Loucy (cell line): ENCODE measurements around the gene ZNF221.

Source experiments
- H2AFZ ChIP-seq: fragments of 200-600 bp; sonication (generic); 2 replicates; pipeline ENCODE4 v1.6.0; 2016; ENCODE audit warnings: antibody characterized with exemption, mild to moderate bottlenecking, low read length, moderate library complexity
- H3F3A ChIP-seq: fragments of 200-600 bp; 2 replicates; pipeline ENCODE4 v1.6.0; 2016; ENCODE audit warnings: antibody characterized with exemption, low read depth, mild to moderate bottlenecking
- H3K27me3 ChIP-seq: fragments of 200-600 bp; sonication (generic); 2 replicates; pipeline ENCODE4 v1.6.1; 2014; ENCODE audit warnings: low read length, mild to moderate bottlenecking; ENCODE audit not compliant: insufficient read depth, poor library complexity, severe bottlenecking
- H3K36me3 ChIP-seq: fragments of 200-600 bp; sonication (generic); 2 replicates; pipeline ENCODE4 v1.6.1; 2016; ENCODE audit warnings: low read length; ENCODE audit not compliant: insufficient read depth
- H3K4me1 ChIP-seq: fragments of 200-600 bp; sonication (generic); 2 replicates; pipeline ENCODE4 v1.5.1; 2014; ENCODE audit warnings: low read length, mild to moderate bottlenecking; ENCODE audit not compliant: insufficient read depth, poor library complexity, severe bottlenecking
- H3K4me2 ChIP-seq: fragments of 200-600 bp; sonication (generic); 2 replicates; pipeline ENCODE4 v1.6.0; 2014; ENCODE audit warnings: antibody characterized with exemption, low read length, low read depth, mild to moderate bottlenecking; ENCODE audit not compliant: poor library complexity, severe bottlenecking
- H3K4me3 ChIP-seq: fragments of 200-600 bp; sonication (generic); 2 replicates; pipeline ENCODE4 v1.5.1; 2014; ENCODE audit warnings: low read length, mild to moderate bottlenecking, mixed read lengths; ENCODE audit not compliant: poor library complexity, severe bottlenecking
- H3K79me2 ChIP-seq: fragments of 200-600 bp; sonication (generic); 2 replicates; pipeline ENCODE4 v1.6.1; 2014; ENCODE audit warnings: low read length; ENCODE audit not compliant: insufficient read depth
- H3K9ac ChIP-seq: fragments of 200-600 bp; sonication (generic); 2 replicates; pipeline ENCODE4 v1.6.0; 2014; ENCODE audit warnings: mild to moderate bottlenecking, low read depth, low read length, moderate library complexity; ENCODE audit not compliant: poor library complexity, severe bottlenecking
- H3K9me2 ChIP-seq: fragments of 200-600 bp; sonication (generic); replicated peaks from 2 replicates; pipeline ENCODE4 v1.6.1; 2016; ENCODE audit warnings: low read depth, low read length, mixed read lengths
- H3K9me3 ChIP-seq: fragments of 200-600 bp; sonication (generic); 2 replicates; pipeline ENCODE4 v1.6.1; 2014; ENCODE audit warnings: mild to moderate bottlenecking, antibody characterized with exemption, low read length, low read depth; ENCODE audit not compliant: insufficient read depth
- H4K20me1 ChIP-seq: fragments of 200-600 bp; sonication (generic); 2 replicates; pipeline ENCODE4 v1.6.0; 2014; ENCODE audit warnings: antibody characterized with exemption, low read length, mild to moderate bottlenecking; ENCODE audit not compliant: insufficient read depth, poor library complexity, severe bottlenecking
- CTCF ChIP-seq: fragments of 200-600 bp; sonication (generic); conservative IDR thresholded peaks from 2 replicates; pipeline ENCODE4 v1.5.1; 2014; ENCODE audit warnings: mild to moderate bottlenecking, antibody characterized with exemption, low read length
- EZH2phosphoT487 ChIP-seq: fragments of 200-600 bp; IDR thresholded peaks from 2 replicates; pipeline ENCODE4 v1.6.1; 2018; ENCODE audit warnings: antibody characterized with exemption, mild to moderate bottlenecking, moderate library complexity, borderline replicate concordance

Gene ZNF221

GRCh38 chr19:43914051-43914450 is 37.0 kb upstream of the ZNF221 start:
- Histone ChIP-seq H3K27me3 (no peaks in the 10 kb centered on the region), H3K9ac (no peak overlapping the region), H4K20me1 (no peaks in the 10 kb centered on the region), H3K9me3 (peaks cover 23% of the 10 kb centered on the region; the same call in 1 of the 2 replicates), H3F3A (no peaks in the 10 kb centered on the region), H3K4me1 (no peaks in the 10 kb centered on the region), H3K36me3 (peaks cover 57% of the 10 kb centered on the region), H2AFZ (no peak overlapping the region), H3K4me2 (no peak overlapping the region), H3K9me2 (no peaks in the 10 kb centered on the region), H3K4me3 (no peak overlapping the region), H3K79me2 (no peaks in the 10 kb centered on the region)
- TF ChIP-seq EZH2phosphoT487 = no peak
- no peak for TF ChIP-seq CTCF

GRCh38 chr19:43923875-43924274 is 27.2 kb upstream of the ZNF221 start:
- Histone ChIP-seq H3K27me3 (no peaks in the 10 kb centered on the region), H3K9ac (no peak overlapping the region), H3K9me3 (no peaks in the 10 kb centered on the region), H3K4me1 (no peaks in the 10 kb centered on the region), H3K4me3 (no peak overlapping the region), H3F3A (no peaks in the 10 kb centered on the region), H2AFZ (no peak overlapping the region), H3K79me2 (no peaks in the 10 kb centered on the region), H3K4me2 (no peak overlapping the region), H3K9me2 (no peaks in the 10 kb centered on the region), H4K20me1 (no peaks in the 10 kb centered on the region), H3K36me3 (peaks cover 51% of the 10 kb centered on the region; the same call in 1 of the 2 replicates)
- TF ChIP-seq EZH2phosphoT487 = no peak
- TF ChIP-seq CTCF = no peak

- Histone ChIP-seq H2AFZ (no peak overlapping the region), H3K79me2 (peaks cover 12% of the 10 kb centered on the region; the same call in 1 of the 2 replicates), H3K9me2 (no peaks in the 10 kb centered on the region), H3K36me3 (peaks cover 40% of the 10 kb centered on the region; the same call in 1 of the 2 replicates), H3K27me3 (no peaks in the 10 kb centered on the region), H3K9me3 (no peaks in the 10 kb centered on the region), H3K4me3 (no peak overlapping the region), H4K20me1 (no peaks in the 10 kb centered on the region), H3K9ac (no peak overlapping the region), H3K4me1 (peaks cover 12% of the 10 kb centered on the region), H3F3A (no peaks in the 10 kb centered on the region), H3K4me2 (no peak overlapping the region)
- TF ChIP-seq EZH2phosphoT487 (no peak), CTCF (no peak)
Observed at GRCh38 chr19:43928820-43929219, 22.2 kb upstream of the ZNF221 start.
